GM23338 (cell line): Measurements from ENCODE around the gene RPL12. TPM values are rescaled to one million over a fixed set of nuclear protein-coding genes. Genes with fewer than 3 reads are reported as not detected.

Source experiments
- ATAC-seq: fragments of 200-7000 bp; cut with Tn5 transposase; 3 replicates; pipeline ENCODE4 v1.9.1; 2020
- DNase-seq: peaks from one replicate; pipeline ENCODE4 v3.0.0-alpha.2; 2015; ENCODE audit warnings: low spot score
- H2AFZ ChIP-seq: fragments of 200-600 bp; sonication (generic); 2 replicates; pipeline ENCODE4 v1.8.0; 2016; ENCODE audit warnings: antibody characterized with exemption, mild to moderate bottlenecking, moderate library complexity
- H3F3A ChIP-seq: fragments of 200-600 bp; sonication (generic); replicated peaks from 2 replicates; pipeline ENCODE4 v1.8.0; 2017; ENCODE audit warnings: antibody characterized with exemption, mixed run types, low read depth
- H3K27ac ChIP-seq: fragments of 200-600 bp; sonication (generic); 2 replicates; pipeline ENCODE4 v1.6.1; 2016; ENCODE audit warnings: low read depth
- H3K27me3 ChIP-seq: fragments of 200-600 bp; sonication (generic); 2 replicates; pipeline ENCODE4 v1.8.0; 2016; ENCODE audit warnings: mild to moderate bottlenecking, mixed run types, moderate library complexity; ENCODE audit not compliant: insufficient read depth
- H3K36me3 ChIP-seq: fragments of 200-600 bp; sonication (generic); 2 replicates; pipeline ENCODE4 v1.8.0; 2016; ENCODE audit warnings: mild to moderate bottlenecking; ENCODE audit not compliant: insufficient read depth
- H3K4me1 ChIP-seq: fragments of 200-600 bp; sonication (generic); 2 replicates; pipeline ENCODE4 v1.8.0; 2016; ENCODE audit warnings: mild to moderate bottlenecking, moderate library complexity; ENCODE audit not compliant: insufficient read depth
- H3K4me2 ChIP-seq: fragments of 200-600 bp; sonication (generic); 2 replicates; pipeline ENCODE4 v1.7.1; 2017; ENCODE audit warnings: mixed run types
- H3K4me3 ChIP-seq: fragments of 200-600 bp; sonication (generic); 2 replicates; pipeline ENCODE4 v1.6.1; 2016; ENCODE audit warnings: mixed run types
- H3K79me2 ChIP-seq: fragments of 200-600 bp; sonication (generic); replicated peaks from 2 replicates; pipeline ENCODE4 v1.8.0; 2017; ENCODE audit warnings: mild to moderate bottlenecking; ENCODE audit not compliant: insufficient read depth
- H3K9me2 ChIP-seq: fragments of 200-600 bp; sonication (generic); 2 replicates; pipeline ENCODE4 v1.8.0; 2017; ENCODE audit not compliant: insufficient read depth
- H4K20me1 ChIP-seq: fragments of 200-600 bp; sonication (generic); replicated peaks from 2 replicates; pipeline ENCODE4 v1.8.0; 2017; ENCODE audit warnings: mild to moderate bottlenecking; ENCODE audit not compliant: insufficient read depth
- H3K27ac Mint-ChIP-seq: 2 replicates; pipeline ENCODE4 v1.8.0; 2020; ENCODE audit warnings: inconsistent platforms, mild to moderate bottlenecking, moderate library complexity, mixed read lengths
- H3K27me3 Mint-ChIP-seq: 3 replicates; pipeline ENCODE4 v1.8.0; 2022; ENCODE audit warnings: low read depth, mild to moderate bottlenecking, moderate library complexity, mixed read lengths, inconsistent platforms; ENCODE audit not compliant: insufficient read depth, poor library complexity
- H3K36me3 Mint-ChIP-seq: 3 replicates; pipeline ENCODE4 v1.8.0; 2021; ENCODE audit warnings: low read depth, mild to moderate bottlenecking, inconsistent platforms, moderate library complexity, mixed read lengths
- H3K4me1 Mint-ChIP-seq: 3 replicates; pipeline ENCODE4 v1.8.0; 2020; ENCODE audit warnings: mild to moderate bottlenecking, inconsistent platforms, mixed read lengths
- H3K4me3 Mint-ChIP-seq: 3 replicates; pipeline ENCODE4 v1.8.0; 2021; ENCODE audit warnings: moderate library complexity, mild to moderate bottlenecking, inconsistent platforms, mixed read lengths
- H3K9me3 Mint-ChIP-seq: 3 replicates; pipeline ENCODE4 v1.8.0; 2020; ENCODE audit warnings: moderate library complexity, mild to moderate bottlenecking, inconsistent platforms, mixed read lengths
- CREB1 ChIP-seq: fragments of 250-450 bp; sonication (Bioruptor Pico); IDR thresholded peaks from 2 replicates; pipeline ENCODE4 v1.5.0; 2020; ENCODE audit warnings: low read depth, mild to moderate bottlenecking, moderate library complexity
- CTCF ChIP-seq, 2 experiments: fragments of 200-600 bp in 1 of 2; sonication (generic) in 1 of 2; conservative IDR thresholded peaks; 2 replicates each; pipeline versions ENCODE4 v1.5.1 to v1.6.1; 2016 to 2017; ENCODE audit warnings: antibody characterized with exemption in 2 of 2, low read depth in 2 of 2, mild to moderate bottlenecking in 2 of 2, moderate library complexity in 1 of 2
- EZH2 ChIP-seq: fragments of 200-600 bp; sonication (generic); IDR thresholded peaks from one replicate; pipeline ENCODE4 v1.8.0; 2017; ENCODE audit warnings: antibody characterized with exemption, mild to moderate bottlenecking, low read depth; ENCODE audit not compliant: unreplicated experiment
- EZH2phosphoT487 ChIP-seq: fragments of 200-600 bp; sonication (generic); IDR thresholded peaks from one replicate; pipeline ENCODE4 v1.8.1; 2018; ENCODE audit warnings: antibody characterized with exemption; ENCODE audit not compliant: unreplicated experiment
- JUNB ChIP-seq: IDR thresholded peaks from one replicate; pipeline ENCODE4 v1.6.1; 2016; ENCODE audit warnings: antibody characterized with exemption; ENCODE audit not compliant: unreplicated experiment
- NANOG ChIP-seq: IDR thresholded peaks from 2 replicates; pipeline ENCODE4 v1.6.1; 2016; ENCODE audit warnings: antibody characterized with exemption, borderline replicate concordance
- POLR2AphosphoS5 ChIP-seq: IDR thresholded peaks from 2 replicates; pipeline ENCODE4 v1.6.1; 2016; ENCODE audit warnings: antibody characterized with exemption, low read depth
- STAT1 ChIP-seq: IDR thresholded peaks from one replicate; pipeline ENCODE4 v1.6.1; 2016; ENCODE audit warnings: antibody characterized with exemption; ENCODE audit not compliant: unreplicated experiment
- ZNF114 ChIP-seq: fragments of 250-450 bp; sonication (Bioruptor Pico); IDR thresholded peaks from 2 replicates; pipeline ENCODE4 v1.5.0; 2020; ENCODE audit warnings: mild to moderate bottlenecking, moderate library complexity
- ZNF331 ChIP-seq: fragments of 250-450 bp; sonication (Bioruptor Pico); IDR thresholded peaks from 2 replicates; pipeline ENCODE4 v1.5.0; 2020; ENCODE audit warnings: low read depth, mild to moderate bottlenecking, moderate library complexity
- ZNF462 ChIP-seq: fragments of 250-450 bp; sonication (Bioruptor Pico); IDR thresholded peaks from 2 replicates; pipeline ENCODE4 v1.5.0; 2020; ENCODE audit warnings: mild to moderate bottlenecking, moderate library complexity
- polyA plus RNA-seq: library from polyadenylated mRNA; unstranded; fragments of >200 nt; fragmentation: Nextera tagmentation; extraction: Ambion mirVana; gene quantifications from 2 replicates; pipeline ENCODE4 v1.2.1, GENCODE V29; 2016
- total RNA-seq: library from RNA; depleted of rRNA; stranded (reverse); fragments of >200 nt; shearing (Covaris generic); gene quantifications from 2 replicates; pipeline ENCODE4 v1.2.3, GENCODE V29; 2014

The RPL12 gene
- total and polyA plus RNA-seq, 2 experiments from 2014 or later, result 2,121 to 2,596 TPM

GRCh38 chr9:127428348-127428747, 22.9 kb downstream of the RPL12 start:
- Histone ChIP-seq H3F3A (0 out of 2 replicates have a peak, but pooled peaks cover 3% of the 10 kb centered on the region), H3K4me2 (no peak overlapping the region), H2AFZ (no peak overlapping the region), H3K4me1 (peaks cover 6% of the 10 kb centered on the region; the same call in 1 of the 2 replicates), H4K20me1 (peaks cover 11% of the 10 kb centered on the region), H3K9me2 (no peaks in the 10 kb centered on the region), H3K79me2 (peaks cover 47% of the 10 kb centered on the region), H3K36me3 (peaks cover 19% of the 10 kb centered on the region; the same call in 1 of the 2 replicates), H3K27me3 (no peaks in the 10 kb centered on the region), H3K27ac (no peak overlapping the region), H3K4me3 (no peak overlapping the region)
- no peaks in the 10 kb centered on the region for H3K9me3 Mint-ChIP-seq
- H3K36me3 Mint-ChIP-seq, result peaks cover 40% of the 10 kb centered on the region
- TF ChIP-seq ZNF114 (CRISPR knock-in tag) (no peak), ZNF331 (CRISPR knock-in tag) (no peak), ZNF462 (CRISPR knock-in tag) (no peak), EZH2phosphoT487 (no peak), NANOG (no peak), EZH2 (no peak)
- H3K4me1 Mint-ChIP-seq, result peaks cover 10% of the 10 kb centered on the region
- H3K27ac Mint-ChIP-seq, result no peak overlapping the region
- no peak overlapping the region for H3K4me3 Mint-ChIP-seq
- H3K27me3 Mint-ChIP-seq, result peaks cover 9% of the 10 kb centered on the region
- ATAC-seq (no peak), DNase-seq (no peak)

- Histone ChIP-seq H3K4me3 (no peak overlapping the region), H2AFZ (no peak overlapping the region), H3K4me1 (peaks cover 6% of the 10 kb centered on the region; the same call in 1 of the 2 replicates), H3K36me3 (0 out of 2 replicates have a peak, but pooled peaks cover 14% of the 10 kb centered on the region), H4K20me1 (peaks cover 11% of the 10 kb centered on the region), H3K27ac (no peak overlapping the region), H3K4me2 (no peak overlapping the region), H3K79me2 (peaks cover 49% of the 10 kb centered on the region), H3F3A (0 out of 2 replicates have a peak, but pooled peaks cover 3% of the 10 kb centered on the region), H3K9me2 (no peaks in the 10 kb centered on the region), H3K27me3 (no peaks in the 10 kb centered on the region)
- Mint-ChIP-seq H3K27ac (no peak overlapping the region), H3K27me3 (peaks cover 9% of the 10 kb centered on the region), H3K4me3 (peak overlapping the region; percentile 2), H3K9me3 (no peaks in the 10 kb centered on the region), H3K36me3 (peaks cover 30% of the 10 kb centered on the region), H3K4me1 (peaks cover 14% of the 10 kb centered on the region)
- ATAC-seq, result no peak
- no peak for DNase-seq
- TF ChIP-seq CTCF (conservative IDR thresholded peaks at IDR 0.05; ENCODE audit: low read depth in 2 of 2), result no peak
- no peak for TF ChIP-seq EZH2phosphoT487
- no peak for TF ChIP-seq ZNF114 (CRISPR knock-in tag)
- TF ChIP-seq CREB1 (CRISPR knock-in tag), result no peak
- TF ChIP-seq ZNF331 (CRISPR knock-in tag), result no peak
- TF ChIP-seq STAT1, result no peak
- TF ChIP-seq EZH2, result no peak
- TF ChIP-seq POLR2AphosphoS5, result no peak
- no peak for TF ChIP-seq JUNB
These were observed 24.4 kb downstream of the RPL12 start for GRCh38 chr9:127426756-127427155.
